CD4-positive, alpha-beta T cell treated with Interleukin-17A for 1 hour (primary cell): ENCODE results near the gene SBF2.
"Not testable (repeated sequence)": the region's sequence is repeated elsewhere in the genome, so short reads cannot be mapped to it uniquely, and the experiment has no call there.

ENCODE experiments used
- DNase-seq: peaks from one replicate; pipeline ENCODE4 v3.0.0-alpha.2; 2020

The SBF2 gene

GRCh38 chr11:10109806-10110205 is 184.2 kb downstream of the SBF2 start:
- DNase-seq, result no peak

DNA sequence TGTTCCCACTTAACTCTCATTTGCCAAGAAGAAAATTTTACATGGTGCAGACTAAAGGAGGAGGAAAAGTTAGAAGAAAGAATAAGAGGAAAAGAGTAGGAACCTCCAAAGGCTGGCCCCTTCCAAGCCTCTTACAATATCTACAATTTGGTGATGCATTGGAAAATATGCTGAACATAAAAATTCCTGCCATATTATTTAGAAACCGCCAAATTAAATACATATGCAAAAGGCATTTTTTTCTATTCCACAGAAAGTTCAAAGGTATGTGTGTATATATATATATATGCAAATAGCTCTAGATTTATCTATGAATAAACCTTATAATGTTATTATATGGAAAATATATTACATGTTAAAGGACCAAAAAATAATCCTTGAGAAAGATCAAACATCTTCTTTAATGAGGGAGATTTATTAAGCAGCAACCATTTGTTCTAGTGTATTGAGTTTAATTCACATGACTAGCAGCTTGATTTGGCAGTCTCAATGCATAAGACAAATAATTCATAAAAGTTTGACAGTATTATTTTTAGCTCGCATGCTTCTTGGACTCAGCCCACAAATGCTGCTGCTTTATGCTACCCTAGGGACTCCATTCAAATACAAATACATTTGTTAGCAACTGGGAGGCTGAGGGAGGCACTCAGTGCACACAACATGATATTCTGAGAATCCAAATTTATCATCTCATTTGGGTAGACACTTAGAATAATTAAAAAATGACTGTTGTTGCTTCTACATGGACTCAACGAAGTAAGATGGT is 184.9 kb downstream of the SBF2 start:
- DNase-seq, result no peak

DNA sequence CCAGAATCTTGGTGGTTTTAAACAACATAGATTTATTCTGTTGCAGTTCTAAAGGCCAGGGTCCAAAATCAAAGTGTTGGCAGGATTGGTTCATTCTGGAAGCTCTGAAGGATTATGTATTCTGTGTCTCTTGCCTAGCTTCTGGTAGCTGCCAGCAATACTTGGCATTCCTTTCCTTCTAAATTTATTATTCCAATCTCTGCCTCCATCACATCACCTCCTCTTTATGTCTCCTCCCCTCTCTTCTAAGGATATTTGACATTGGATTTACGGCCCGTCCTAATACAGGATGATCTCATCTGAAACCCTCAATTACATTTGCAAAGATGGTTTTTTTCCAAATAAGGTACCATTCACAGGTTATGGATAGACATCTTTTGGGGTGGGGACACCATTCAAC is 186.5 kb downstream of the SBF2 start:
- no peak for DNase-seq

DNA sequence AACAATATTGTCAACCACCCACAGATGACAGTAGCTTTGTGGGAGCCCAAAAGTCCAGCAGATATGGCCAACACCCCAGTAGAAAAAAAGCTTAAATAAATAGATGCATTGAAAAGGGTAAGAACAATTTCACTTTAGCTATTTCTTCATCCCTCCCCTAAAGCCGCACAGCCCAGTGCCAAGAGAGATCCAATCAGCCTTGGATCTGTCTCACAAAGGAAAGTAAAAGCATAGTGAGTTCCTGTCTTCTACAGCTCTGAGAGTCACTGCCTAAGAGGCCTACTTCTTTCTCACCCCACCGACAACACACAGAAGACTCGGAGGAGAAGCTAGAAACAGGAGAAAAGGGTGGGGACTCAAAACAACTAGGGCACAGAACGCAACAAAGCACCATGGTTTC is 196.4 kb downstream of the SBF2 start:
- DNase-seq, result no peak

GRCh38 chr11:10096987-10097386 is 197.0 kb downstream of the SBF2 start:
- DNase-seq, result no peak

DNA sequence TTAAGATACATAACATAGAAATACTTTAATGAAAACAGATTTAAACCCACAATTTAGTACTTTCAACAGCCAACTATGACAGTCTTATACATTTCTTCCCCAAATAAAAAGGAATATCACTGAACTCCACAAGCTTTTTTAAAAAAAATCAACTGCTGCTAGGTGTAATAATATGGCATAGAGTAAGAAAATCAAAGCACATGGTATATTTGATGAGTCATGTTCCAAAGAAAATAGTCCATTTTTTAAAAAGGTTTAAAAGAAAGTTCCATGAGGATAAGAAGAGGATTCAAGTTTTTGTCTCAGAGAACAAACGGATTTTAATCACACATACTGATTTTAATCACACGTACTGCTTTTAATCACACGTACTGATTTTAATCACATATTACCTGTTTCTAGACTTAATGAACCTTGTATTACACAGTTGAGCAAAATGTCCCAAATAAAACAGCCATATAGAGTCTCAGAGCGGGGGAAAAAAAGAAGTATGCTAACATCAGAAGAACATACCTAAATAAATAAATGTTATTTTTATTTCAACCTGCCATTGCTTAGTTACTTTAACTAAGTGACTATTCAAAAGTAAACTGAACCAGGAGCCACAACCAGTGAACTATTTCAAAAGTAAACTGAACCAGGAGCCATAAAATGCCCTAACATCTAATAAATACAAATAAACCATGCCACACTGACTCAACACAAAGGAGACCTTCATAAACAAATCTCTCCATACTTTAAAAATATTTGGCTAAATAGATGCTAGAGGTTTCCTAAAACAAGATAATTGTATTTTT is 198.4 kb downstream of the SBF2 start:
- no peak for DNase-seq

- DNase-seq, result no peak
These were observed 201.6 kb downstream of the SBF2 start for GRCh38 chr11:10092426-10092825.

GRCh38 chr11:10091314-10092045 is 202.5 kb downstream of the SBF2 start:
- DNase-seq, result no peak

DNA sequence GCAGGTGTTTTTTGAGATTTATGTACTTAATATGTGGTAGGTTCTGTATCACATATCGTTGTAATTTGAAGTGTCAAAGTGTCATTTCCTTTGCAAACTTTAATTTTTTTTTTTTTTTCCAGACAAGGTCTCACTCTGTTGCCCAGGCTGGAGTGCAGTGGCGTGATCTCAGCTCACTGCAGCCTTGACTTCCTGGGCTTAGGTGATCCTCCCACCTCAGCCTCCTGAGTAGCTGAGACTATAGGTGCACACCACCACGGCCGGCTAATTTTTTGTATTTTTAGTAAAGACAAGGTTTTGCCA is 206.1 kb downstream of the SBF2 start:
- not testable (repeated sequence) for DNase-seq

DNA sequence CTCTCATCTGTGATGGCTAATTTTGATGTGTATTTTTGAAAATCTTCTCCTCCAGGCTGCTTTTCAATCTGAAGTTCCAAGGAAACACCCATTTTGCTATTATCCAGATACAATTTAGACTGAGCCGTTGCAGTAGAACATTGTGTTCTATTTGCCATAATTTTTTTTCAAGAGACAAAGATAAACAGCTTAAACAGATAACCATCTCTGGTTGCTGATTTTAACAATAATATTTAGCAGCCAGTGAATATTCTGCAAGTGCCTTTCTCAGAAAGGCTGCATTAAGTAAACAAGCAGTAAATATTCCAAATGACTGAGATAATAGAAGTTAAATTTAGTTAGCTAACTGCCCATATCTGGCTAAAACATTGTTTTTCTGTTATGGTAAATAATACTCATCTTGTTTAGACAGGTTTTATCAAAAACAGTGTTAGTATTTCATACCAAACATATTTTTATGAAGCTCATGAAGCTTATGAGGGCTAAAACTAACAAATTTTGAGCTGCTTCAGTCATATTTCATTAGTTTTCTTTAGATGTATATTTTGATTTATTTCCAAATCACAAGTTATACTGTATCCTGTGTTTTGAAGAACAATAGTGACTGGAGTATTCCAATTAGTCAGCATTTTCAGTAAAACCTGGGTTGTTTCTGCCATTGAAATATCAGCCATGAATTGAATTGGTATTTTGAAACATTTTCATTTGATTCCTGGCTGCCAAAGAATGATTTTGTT is 206.7 kb downstream of the SBF2 start:
- no peak for DNase-seq

DNA sequence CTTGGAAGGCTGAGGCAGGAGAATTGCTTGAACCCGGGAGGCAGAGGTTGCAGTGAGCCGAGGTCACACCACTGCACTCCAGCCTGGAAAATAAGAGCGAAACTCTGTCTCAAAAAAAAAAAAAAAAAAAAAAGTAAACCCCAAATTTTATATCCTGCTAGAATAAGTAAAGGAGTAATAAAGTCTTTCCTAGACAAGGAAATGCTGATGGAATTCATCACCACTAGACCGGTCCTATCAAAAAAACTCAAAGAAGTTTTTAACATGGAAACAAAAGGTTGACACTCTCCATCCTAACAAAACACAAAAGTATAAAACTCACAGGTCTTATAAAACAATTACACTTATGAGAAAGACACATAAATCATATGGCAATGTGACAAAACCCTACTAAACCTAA is 213.9 kb downstream of the SBF2 start:
- no peak for DNase-seq

DNA sequence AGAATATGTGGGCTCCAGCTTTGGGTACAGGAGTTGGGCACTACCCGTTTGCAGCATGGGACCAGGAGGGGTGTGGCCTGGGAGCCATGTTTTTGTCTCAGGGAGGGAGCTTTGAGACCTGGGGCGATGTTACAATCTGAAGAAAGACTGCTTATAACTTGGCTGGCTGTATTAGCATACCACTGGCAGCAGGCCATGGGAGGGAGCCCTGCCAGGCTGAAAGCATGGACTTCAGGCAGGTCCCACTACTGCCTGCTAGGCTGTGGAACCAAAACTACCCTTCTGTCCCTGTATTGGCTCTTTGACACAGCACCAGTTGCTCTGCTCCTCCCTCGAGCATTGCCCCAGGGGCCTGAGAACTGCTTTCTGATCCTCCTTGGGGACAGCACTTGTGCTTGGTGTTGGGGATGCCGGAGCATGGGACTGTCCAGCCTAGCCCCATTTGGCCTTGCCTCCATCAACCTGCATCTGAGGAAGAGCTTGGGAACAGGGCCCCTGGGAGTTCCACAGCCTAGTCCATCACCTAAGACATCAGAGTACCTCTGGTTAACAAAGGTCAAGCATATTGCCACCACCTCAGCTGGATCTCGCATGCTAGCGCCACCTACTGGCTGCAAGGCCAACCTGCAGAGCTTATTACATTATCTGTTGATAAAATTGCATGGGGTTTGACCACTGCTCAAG is 217.4 kb downstream of the SBF2 start:
- DNase-seq, result peak; percentile 22

GRCh38 chr11:10075141-10075540 is 218.9 kb downstream of the SBF2 start:
- no peak for DNase-seq

- no peak for DNase-seq
These were observed 221.2 kb downstream of the SBF2 start for GRCh38 chr11:10072841-10073240.

DNA sequence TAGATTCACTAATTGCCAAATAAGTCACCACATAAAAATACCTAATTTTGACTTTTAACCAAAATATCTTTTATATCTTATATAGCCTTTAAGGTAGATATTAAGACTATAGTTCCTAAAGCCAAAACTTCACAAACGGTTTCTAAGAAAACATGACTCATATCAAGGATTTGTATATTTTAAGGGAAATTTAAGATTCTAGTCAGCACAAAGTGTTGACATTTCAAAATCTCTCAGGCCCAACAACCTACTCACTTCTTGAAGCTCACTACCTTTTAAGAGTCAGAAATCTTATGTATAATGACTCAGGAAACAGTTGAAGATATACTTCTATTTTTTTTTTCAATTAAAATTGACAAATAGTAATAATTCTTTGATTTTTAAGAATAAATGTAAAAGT is 221.9 kb downstream of the SBF2 start:
- no peak for DNase-seq

DNA sequence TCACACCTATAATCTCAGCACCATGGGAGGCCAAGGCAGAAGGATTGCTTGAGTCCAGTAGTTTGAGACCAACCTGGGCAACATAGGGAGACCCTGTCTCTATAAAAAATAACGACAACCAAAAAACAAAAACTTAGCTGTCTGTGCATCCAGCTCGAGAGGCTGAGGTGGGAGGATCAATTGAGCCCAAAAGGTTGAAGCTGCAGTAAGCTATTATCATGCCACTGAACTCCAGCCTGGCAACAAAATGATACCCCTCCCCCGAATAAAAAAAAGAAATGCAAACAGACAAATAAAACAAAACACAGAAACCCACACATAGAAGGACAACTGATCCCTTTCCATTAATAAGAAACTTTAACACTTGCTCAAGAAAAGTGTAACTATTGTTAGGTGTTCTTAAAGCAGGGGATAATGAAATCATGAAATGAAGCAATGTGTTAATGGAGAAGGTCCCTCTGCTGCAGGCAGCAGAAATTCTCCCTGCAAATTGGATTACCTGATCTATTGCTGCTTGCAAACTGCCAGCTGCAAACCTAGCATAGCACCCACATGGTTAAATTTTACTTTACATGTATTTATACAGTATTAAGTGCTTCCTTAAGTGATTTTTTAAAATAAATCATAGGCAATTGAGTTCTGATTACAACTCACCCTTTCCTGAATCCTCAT is 226.3 kb downstream of the SBF2 start:
- DNase-seq, result no peak

DNA sequence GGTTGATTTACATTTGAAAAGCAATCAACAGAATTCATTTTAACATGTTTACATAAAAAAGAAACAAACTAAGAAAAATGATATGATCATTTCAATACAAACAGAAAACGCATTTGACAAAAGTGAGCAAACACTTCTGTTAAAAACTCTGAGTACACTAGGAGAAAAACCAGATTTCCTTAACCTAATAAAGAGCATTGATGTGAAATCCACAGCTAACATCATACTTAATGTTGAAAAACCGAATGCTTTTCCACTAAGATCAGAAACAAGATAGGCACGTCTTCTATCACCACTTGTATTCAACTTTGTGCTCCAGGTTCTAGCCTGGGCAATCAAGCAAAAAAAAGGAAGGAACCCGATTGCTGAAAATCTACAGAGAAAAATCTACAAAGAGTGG is 227.6 kb downstream of the SBF2 start:
- DNase-seq, result no peak

DNA sequence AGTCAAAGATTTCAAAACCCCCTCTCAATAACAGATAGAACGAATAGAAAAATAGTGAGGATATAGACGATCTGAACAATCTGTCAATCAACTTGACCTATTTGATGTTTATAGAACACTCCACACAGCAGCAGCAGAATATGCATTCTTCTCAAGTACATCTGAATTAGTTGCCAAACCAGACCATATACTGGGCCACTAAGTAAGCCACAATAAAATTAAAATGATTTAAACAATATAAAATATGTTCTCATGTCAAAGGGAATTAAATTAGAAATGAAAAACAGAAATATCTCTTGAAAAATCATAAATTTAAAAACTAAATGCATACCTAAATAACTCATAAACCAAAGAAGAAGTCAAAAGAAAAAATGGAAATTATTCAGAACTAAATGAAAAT is 229.2 kb downstream of the SBF2 start:
- no peak for DNase-seq

GRCh38 chr11:10058356-10058755 is 235.7 kb downstream of the SBF2 start:
- no peak for DNase-seq

DNA sequence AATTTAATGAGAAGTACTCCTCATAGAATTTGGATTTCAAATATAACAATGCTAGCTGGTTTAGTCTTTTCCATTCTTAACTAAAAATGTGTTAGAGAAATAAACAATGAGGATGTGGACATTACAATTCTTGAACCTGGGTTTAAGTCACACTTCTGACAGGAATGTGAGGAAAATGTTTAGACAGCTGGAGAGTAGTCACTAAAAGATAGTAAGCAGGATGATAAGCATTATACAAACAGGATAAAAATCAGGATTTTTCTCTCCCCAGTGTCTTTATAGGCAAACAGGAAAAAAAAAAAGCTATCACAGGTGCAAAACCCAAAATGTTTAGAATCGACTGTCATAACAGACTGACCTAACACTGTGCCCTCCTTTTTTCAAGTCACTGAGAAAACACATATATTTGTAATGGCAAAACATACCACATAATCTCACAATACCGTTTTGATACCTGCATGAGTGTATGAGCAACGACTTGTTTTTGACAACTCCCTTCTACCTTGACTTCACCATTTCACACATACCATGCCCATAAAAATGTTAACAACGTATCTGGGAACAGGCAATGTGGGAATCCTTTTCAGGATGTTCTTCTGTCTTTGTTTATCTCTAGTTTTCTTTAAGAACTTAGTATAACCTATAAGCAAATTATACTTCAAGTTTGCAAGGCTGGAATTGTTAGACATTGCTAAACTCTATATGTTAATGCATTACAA is 242.0 kb downstream of the SBF2 start:
- DNase-seq, result no peak

- DNase-seq, result no peak
These were observed 243.5 kb downstream of the SBF2 start for GRCh38 chr11:10050561-10050960.
